Stimulated activated effector memory CD8-positive, alpha-beta T cell treated with anti-CD3 and anti-CD28 coated beads, Interleukin-12 subunit alpha, Interleukin-12 subunit beta, amount 100 ng/mL, for 72 hours (primary cell): ENCODE data around the gene FREM3.
"Not testable (repeated sequence)": the region's sequence is repeated elsewhere in the genome, so short reads cannot be mapped to it uniquely, and the experiment has no call there.

Source experiments
- ATAC-seq: fragments of 150-1000 bp; cut with Tn5 transposase; 2 replicates; pipeline ENCODE4 v1.10.0; 2021
- DNase-seq, 2 donors: peaks; one replicate each; pipeline ENCODE4 v3.0.0; 2021 to 2022; ENCODE audit warnings: low spot score in 2 of 2
- H3K27ac Mint-ChIP-seq: one replicate; pipeline ENCODE4 v1.8.0; 2022; ENCODE audit warnings: mild to moderate bottlenecking, mixed read lengths
- H3K36me3 Mint-ChIP-seq: one replicate; pipeline ENCODE4 v1.8.0; 2022; ENCODE audit warnings: mild to moderate bottlenecking, mixed read lengths
- H3K4me1 Mint-ChIP-seq: one replicate; pipeline ENCODE4 v1.8.0; 2022; ENCODE audit warnings: mixed read lengths
- H3K4me3 Mint-ChIP-seq: one replicate; pipeline ENCODE4 v1.8.0; 2022; ENCODE audit warnings: mild to moderate bottlenecking, mixed read lengths
- H3K9me3 Mint-ChIP-seq: one replicate; pipeline ENCODE4 v1.8.0; 2022; ENCODE audit warnings: mixed read lengths

Gene FREM3

GRCh38 chr4:143699331-143700045 is 987 bp downstream of the FREM3 start:
- Mint-ChIP-seq H3K27ac (no peak overlapping the region), H3K4me1 (no peaks in the 10 kb centered on the region), H3K4me3 (peak overlapping the region; percentile 16), H3K9me3 (no peaks in the 10 kb centered on the region), H3K36me3 (no peaks in the 10 kb centered on the region)
- DNase-seq (no peak), ATAC-seq (no peak)

GRCh38 chr4:143693856-143694255 is 6.6 kb downstream of the FREM3 start:
- Mint-ChIP-seq H3K9me3 (peaks cover 4% of the 10 kb centered on the region), H3K27ac (no peak overlapping the region), H3K4me3 (no peak overlapping the region), H3K36me3 (no peaks in the 10 kb centered on the region), H3K4me1 (no peaks in the 10 kb centered on the region)
- ATAC-seq (no peak), DNase-seq (no peak)

- Mint-ChIP-seq H3K4me1 (no peaks in the 10 kb centered on the region), H3K36me3 (no peaks in the 10 kb centered on the region), H3K9me3 (peaks cover 4% of the 10 kb centered on the region), H3K4me3 (no peak overlapping the region), H3K27ac (no peak overlapping the region)
- DNase-seq (no peak), ATAC-seq (no peak)
Observed at GRCh38 chr4:143692241-143692640, 8.2 kb downstream of the FREM3 start.

GRCh38 chr4:143679434-143679833 is 21.0 kb downstream of the FREM3 start:
- Mint-ChIP-seq H3K36me3 (no peaks in the 10 kb centered on the region), H3K4me3 (no peak overlapping the region), H3K4me1 (no peaks in the 10 kb centered on the region), H3K27ac (no peak overlapping the region), H3K9me3 (peaks cover 20% of the 10 kb centered on the region)
- no peak for DNase-seq
- ATAC-seq = no peak

GRCh38 chr4:143673629-143674028 is 26.8 kb downstream of the FREM3 start:
- H3K36me3 Mint-ChIP-seq, H3K4me3 Mint-ChIP-seq, H3K4me1 Mint-ChIP-seq, ATAC-seq, DNase-seq, H3K27ac Mint-ChIP-seq: not testable (repeated sequence)
- peaks cover 10% of the 10 kb centered on the region for H3K9me3 Mint-ChIP-seq

- H3K27ac Mint-ChIP-seq = no peak overlapping the region
- H3K9me3 Mint-ChIP-seq = peaks cover 6% of the 10 kb centered on the region
- ATAC-seq (no peak), DNase-seq (no peak)
- H3K4me1 Mint-ChIP-seq = no peaks in the 10 kb centered on the region
- no peaks in the 10 kb centered on the region for H3K36me3 Mint-ChIP-seq
- no peak overlapping the region for H3K4me3 Mint-ChIP-seq
Observed at GRCh38 chr4:143668930-143669552, 31.4 kb downstream of the FREM3 start.

GRCh38 chr4:143667461-143667860 is 33.0 kb downstream of the FREM3 start:
- H3K4me1 Mint-ChIP-seq = no peaks in the 10 kb centered on the region
- H3K36me3 Mint-ChIP-seq = no peaks in the 10 kb centered on the region
- no peak overlapping the region for H3K4me3 Mint-ChIP-seq
- ATAC-seq (no peak), DNase-seq (no peak)
- peaks cover 12% of the 10 kb centered on the region for H3K9me3 Mint-ChIP-seq
- no peak overlapping the region for H3K27ac Mint-ChIP-seq

GRCh38 chr4:143658336-143658735 is 42.1 kb downstream of the FREM3 start:
- no peak for ATAC-seq
- no peaks in the 10 kb centered on the region for H3K4me1 Mint-ChIP-seq
- no peak overlapping the region for H3K4me3 Mint-ChIP-seq
- DNase-seq = no peak
- H3K27ac Mint-ChIP-seq = no peak overlapping the region
- no peaks in the 10 kb centered on the region for H3K36me3 Mint-ChIP-seq
- H3K9me3 Mint-ChIP-seq = peaks cover 5% of the 10 kb centered on the region

- ATAC-seq (no peak), DNase-seq (no peak)
- Mint-ChIP-seq H3K36me3 (no peaks in the 10 kb centered on the region), H3K4me3 (no peak overlapping the region), H3K4me1 (no peaks in the 10 kb centered on the region), H3K27ac (no peak overlapping the region), H3K9me3 (no peaks in the 10 kb centered on the region)
Observed at GRCh38 chr4:143654571-143654970, 45.9 kb downstream of the FREM3 start.

- H3K36me3 Mint-ChIP-seq = no peaks in the 10 kb centered on the region
Observed at GRCh38 chr4:143653031-143653430, 47.4 kb downstream of the FREM3 start.

GRCh38 chr4:143643399-143643798 is 57.1 kb downstream of the FREM3 start:
- Mint-ChIP-seq H3K36me3 (no peaks in the 10 kb centered on the region), H3K4me1 (no peaks in the 10 kb centered on the region), H3K4me3 (no peak overlapping the region), H3K27ac (no peak overlapping the region), H3K9me3 (peaks cover 12% of the 10 kb centered on the region)
- ATAC-seq = no peak
- no peak for DNase-seq

More at GRCh38 chr4:143653031-143653430, 47.4 kb downstream of the FREM3 start:
- H3K4me3 Mint-ChIP-seq = no peak overlapping the region
- DNase-seq (no peak), ATAC-seq (no peak)
- H3K9me3 Mint-ChIP-seq = peaks cover 6% of the 10 kb centered on the region
- H3K27ac Mint-ChIP-seq = no peak overlapping the region
- H3K4me1 Mint-ChIP-seq = no peaks in the 10 kb centered on the region

- no peak for ATAC-seq
- Mint-ChIP-seq H3K4me3 (no peak overlapping the region), H3K4me1 (no peaks in the 10 kb centered on the region), H3K36me3 (no peaks in the 10 kb centered on the region), H3K9me3 (peaks cover 8% of the 10 kb centered on the region), H3K27ac (no peak overlapping the region)
- DNase-seq = no peak
Observed at GRCh38 chr4:143642611-143643010, 57.9 kb downstream of the FREM3 start.

- Mint-ChIP-seq H3K27ac (no peak overlapping the region), H3K36me3 (no peaks in the 10 kb centered on the region), H3K4me1 (no peaks in the 10 kb centered on the region), H3K4me3 (no peak overlapping the region), H3K9me3 (no peaks in the 10 kb centered on the region)
- DNase-seq = no peak
- ATAC-seq = no peak
Observed at GRCh38 chr4:143641361-143641760, 59.1 kb downstream of the FREM3 start.

GRCh38 chr4:143634763-143635162 is 65.7 kb downstream of the FREM3 start:
- DNase-seq = no peak
- no peak for ATAC-seq
- no peak overlapping the region for H3K4me3 Mint-ChIP-seq
- H3K9me3 Mint-ChIP-seq = no peaks in the 10 kb centered on the region
- no peaks in the 10 kb centered on the region for H3K36me3 Mint-ChIP-seq
- H3K4me1 Mint-ChIP-seq = no peaks in the 10 kb centered on the region
- H3K27ac Mint-ChIP-seq = no peak overlapping the region

- no peak for ATAC-seq
- no peak overlapping the region for H3K27ac Mint-ChIP-seq
- H3K9me3 Mint-ChIP-seq = no peaks in the 10 kb centered on the region
Observed at GRCh38 chr4:143633833-143634232, 66.6 kb downstream of the FREM3 start.

GRCh38 chr4:143626134-143626911 is 74.2 kb downstream of the FREM3 start:
- DNase-seq = no peak

More at GRCh38 chr4:143633833-143634232, 66.6 kb downstream of the FREM3 start:
- no peaks in the 10 kb centered on the region for H3K4me1 Mint-ChIP-seq
- DNase-seq = no peak
- H3K36me3 Mint-ChIP-seq = no peaks in the 10 kb centered on the region
- no peak overlapping the region for H3K4me3 Mint-ChIP-seq

More at GRCh38 chr4:143626134-143626911, 74.2 kb downstream of the FREM3 start:
- Mint-ChIP-seq H3K4me1 (no peaks in the 10 kb centered on the region), H3K27ac (no peak overlapping the region), H3K4me3 (no peak overlapping the region), H3K9me3 (no peaks in the 10 kb centered on the region), H3K36me3 (no peaks in the 10 kb centered on the region)
- no peak for ATAC-seq
